RPMI8226 (cell line): ENCODE data around the gene SAPCD1.

Experiments used
- DNase-seq: peaks from one replicate; pipeline ENCODE4 v3.0.0-alpha.2; 2015

SAPCD1 gene

GRCh38 chr6:31762356-31762755 lies at the start of gene SAPCD1:
Gene SAPCD1 (plus strand): TSS chr6:31762656. CDS start chr6:31763055, 399 bp downstream.
- no peak for DNase-seq

DNA sequence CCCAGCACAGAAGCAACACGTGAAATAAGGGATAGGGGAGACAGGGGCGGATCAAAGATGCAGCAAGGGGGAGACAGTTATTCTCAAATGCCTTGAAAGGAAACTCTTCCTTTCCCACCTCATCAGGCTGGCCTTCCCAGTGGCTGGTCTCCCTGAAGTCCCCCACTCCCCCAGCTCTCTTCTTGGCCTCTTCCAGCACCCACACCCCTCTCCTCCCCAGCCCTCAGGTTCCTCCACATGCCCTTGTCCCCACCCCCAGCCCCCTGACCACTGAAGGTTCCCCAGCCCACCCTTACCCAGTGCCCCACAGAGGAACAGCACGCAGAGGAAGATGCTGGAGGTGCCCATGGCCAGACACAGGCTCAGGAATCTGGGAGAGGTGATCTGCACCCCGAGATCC lies 49.0 kb upstream of the SAPCD1 start:
- no peak for DNase-seq

DNA sequence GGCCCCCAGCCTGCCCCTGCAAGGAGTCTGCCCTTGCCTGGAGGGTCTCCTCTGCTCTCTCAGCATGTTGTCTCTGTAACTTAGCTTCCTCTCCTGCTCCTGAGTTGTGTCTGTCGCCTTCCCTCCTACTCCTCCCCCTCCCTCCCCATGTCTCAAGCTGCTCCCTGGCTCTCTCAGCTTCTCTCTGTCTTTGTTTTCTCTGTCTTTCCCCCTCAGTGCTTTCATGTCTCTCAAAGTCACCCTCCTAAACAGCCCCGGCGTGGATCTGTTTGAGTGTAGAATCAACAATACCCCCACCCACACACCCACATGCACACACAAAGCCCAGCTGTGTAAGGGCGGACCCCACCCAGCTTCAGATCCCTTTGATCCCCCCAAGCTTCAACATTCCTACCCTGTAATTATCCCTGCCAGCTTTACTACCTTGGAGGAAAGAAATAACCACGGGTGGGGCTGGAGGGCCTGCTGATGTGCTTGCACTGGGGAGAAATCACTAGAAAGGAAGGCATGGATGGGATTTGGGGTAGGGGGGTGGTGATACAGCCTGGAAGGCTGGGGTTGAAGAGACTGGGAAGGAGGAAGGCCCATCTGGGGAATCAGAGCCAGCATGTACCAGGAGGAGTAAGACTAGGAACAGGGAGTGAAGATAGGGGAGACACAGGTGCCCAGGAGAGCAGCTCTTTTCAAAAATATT lies 48.3 kb upstream of the SAPCD1 start:
- DNase-seq = no peak

DNA sequence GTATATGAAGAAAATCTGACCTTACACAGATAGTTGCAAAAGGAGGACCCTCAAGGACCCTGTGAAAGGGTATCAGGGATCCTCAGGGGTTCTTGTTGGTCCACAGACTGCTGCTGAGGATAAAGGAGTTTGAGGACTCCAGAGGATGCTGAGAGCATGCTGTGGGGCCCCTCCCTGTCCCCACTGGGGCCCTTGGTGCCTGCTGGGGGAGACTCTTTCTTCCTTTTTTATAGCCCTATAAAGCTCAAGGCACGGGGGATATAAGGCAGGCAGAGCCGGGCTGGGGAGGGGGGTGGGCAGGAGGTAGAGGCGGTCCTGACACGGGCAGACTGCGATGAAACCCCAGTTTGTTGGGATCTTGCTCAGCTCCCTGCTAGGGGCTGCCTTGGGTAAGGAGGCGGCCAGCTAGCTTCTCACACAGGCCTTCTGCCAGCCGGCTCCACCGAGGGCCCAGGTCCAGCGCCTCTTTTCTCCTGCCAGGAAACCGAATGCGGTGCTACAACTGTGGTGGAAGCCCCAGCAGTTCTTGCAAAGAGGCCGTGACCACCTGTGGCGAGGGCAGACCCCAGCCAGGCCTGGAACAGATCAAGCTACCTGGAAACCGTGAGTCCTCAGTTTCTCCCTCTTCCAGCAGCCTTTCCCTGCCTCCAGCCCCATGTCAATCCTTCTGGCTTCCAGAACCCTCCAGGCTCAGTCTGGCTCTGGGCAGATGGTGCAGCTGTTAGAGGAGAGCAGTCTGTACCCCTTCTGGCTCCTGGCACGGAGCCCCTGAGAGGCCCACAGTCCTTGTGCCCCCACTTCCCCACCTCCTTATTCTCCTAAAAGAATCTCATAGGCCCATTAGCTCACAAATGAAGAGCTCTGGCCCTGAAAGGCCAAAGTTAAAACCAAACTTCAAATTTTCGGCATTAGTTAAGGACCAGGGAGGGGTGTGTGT lies 47.2 kb upstream of the SAPCD1 start, which contains the start of gene LY6G6D:
Gene LY6G6D (plus strand): TSS at position 327 of the 937 bp plus-strand sequence. CDS start 8 bp downstream, at position 335.
- no peak for DNase-seq

GRCh38 chr6:31717499-31718222 lies 44.8 kb upstream of the SAPCD1 start:
- DNase-seq = no peak

DNA sequence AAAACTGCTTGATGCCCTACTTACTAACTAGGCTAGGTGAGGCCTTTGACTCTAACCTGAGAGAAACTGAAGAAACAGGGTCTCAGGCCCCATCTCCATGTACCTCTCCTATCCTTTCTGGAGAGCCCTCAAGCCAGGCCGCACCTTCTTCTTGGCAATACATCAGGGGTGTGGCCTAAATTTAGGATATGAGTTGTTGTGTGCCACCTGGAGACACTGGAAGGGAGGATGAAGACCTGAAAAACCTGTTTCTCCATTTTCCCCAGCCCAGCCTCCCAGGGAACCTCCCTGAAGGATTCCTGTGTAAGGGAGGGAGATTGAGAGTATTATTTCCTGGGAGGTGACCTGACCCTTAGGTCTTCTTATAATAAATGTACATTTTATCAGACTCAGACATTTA lies 44.2 kb upstream of the SAPCD1 start:
- no peak for DNase-seq

DNA sequence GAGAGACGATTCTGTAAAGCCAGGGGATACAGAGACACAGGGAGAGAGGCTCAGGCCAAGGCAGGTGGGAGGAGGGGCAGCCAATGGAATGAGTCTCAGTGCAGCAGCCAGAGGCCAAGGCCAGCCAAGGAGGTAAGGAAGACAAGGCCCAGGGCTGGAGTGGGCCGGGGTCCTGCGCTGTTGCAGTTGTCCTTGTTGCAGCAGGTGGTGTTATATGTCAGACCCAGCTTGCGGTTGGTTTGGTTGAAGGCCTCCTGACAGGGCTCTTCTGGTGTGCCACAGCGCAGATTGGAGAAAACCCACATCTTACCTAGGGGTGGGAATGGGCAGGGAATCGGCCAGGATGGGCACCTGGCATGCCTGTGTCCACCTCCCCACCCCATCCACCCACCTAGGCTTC lies 43.5 kb upstream of the SAPCD1 start:
- DNase-seq = no peak

DNA sequence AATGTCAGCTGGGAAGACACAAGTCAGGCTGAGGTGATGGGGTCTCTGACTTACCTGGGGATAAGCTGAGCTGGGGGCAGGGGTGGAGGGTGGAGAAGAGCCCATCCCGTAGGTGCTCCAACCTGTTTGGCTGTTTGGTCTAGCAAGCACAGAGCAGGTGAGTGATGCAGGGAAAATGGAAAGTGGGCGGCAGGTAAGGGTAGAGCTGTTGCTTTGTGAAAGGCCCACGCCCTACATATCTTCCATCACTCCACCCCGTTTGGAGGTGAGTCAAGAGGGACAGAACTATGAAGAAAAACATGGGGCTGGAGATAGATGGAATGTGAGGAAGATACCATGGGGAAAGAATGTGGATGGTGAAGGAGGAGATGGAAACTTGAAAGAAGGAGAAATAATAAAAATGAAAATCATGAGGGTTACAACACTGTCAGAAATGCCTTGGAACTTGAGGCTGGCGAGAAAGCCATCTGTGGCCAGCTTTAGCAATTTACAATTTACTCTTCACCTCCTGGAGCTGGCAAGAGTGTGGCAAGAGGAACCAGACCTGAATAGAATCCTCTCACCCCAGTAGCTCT lies 42.2 kb upstream of the SAPCD1 start:
- no peak for DNase-seq

- no peak for DNase-seq
These were observed 41.0 kb upstream of the SAPCD1 start, which contains the start of gene LY6G6C for GRCh38 chr6:31721351-31722020. Gene LY6G6C (minus strand): TSS chr6:31721746. CDS start chr6:31721679, 67 bp downstream.

- DNase-seq = no peak
These were observed 40.3 kb upstream of the SAPCD1 start for GRCh38 chr6:31722173-31722572.

DNA sequence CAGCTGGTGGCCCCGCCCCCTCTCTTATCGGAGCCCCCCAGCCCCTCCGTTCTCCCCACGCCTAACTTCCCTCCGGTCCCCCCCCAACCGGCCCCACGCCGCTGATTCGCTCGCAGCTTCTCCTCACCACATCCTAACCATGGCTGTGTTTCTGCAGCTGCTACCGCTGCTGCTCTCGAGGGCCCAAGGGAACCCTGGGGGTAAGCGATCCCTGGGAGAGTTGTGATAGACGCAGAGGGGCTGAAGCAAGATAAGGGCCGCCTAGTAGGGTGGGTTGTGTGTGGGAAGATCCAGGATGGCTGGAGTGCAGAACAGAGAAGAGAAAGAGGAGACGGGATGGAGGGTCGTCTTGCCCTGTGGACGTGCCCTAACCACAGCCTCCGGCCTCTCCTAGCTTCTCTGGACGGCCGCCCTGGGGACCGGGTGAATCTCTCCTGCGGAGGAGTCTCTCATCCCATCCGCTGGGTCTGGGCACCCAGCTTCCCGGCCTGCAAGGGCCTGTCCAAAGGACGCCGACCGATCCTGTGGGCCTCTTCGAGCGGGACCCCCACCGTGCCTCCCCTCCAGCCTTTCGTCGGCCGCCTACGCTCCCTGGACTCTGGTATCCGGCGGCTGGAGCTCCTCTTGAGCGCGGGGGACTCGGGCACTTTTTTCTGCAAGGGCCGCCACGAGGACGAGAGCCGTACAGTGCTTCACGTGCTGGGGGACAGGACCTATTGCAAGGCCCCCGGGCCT lies 39.0 kb upstream of the SAPCD1 start, which contains the start of gene MPIG6B:
Gene MPIG6B (plus strand): TSS at position 129 of the 735 bp plus-strand sequence. CDS start 11 bp downstream, at position 140.
- DNase-seq = no peak

GRCh38 chr6:31723980-31724691 lies 38.3 kb upstream of the SAPCD1 start:
- DNase-seq = no peak

- DNase-seq = no peak
These were observed 36.7 kb upstream of the SAPCD1 start for GRCh38 chr6:31725502-31726350.

GRCh38 chr6:31727034-31727716 lies 35.3 kb upstream of the SAPCD1 start:
- DNase-seq = peak; percentile 91

DNA sequence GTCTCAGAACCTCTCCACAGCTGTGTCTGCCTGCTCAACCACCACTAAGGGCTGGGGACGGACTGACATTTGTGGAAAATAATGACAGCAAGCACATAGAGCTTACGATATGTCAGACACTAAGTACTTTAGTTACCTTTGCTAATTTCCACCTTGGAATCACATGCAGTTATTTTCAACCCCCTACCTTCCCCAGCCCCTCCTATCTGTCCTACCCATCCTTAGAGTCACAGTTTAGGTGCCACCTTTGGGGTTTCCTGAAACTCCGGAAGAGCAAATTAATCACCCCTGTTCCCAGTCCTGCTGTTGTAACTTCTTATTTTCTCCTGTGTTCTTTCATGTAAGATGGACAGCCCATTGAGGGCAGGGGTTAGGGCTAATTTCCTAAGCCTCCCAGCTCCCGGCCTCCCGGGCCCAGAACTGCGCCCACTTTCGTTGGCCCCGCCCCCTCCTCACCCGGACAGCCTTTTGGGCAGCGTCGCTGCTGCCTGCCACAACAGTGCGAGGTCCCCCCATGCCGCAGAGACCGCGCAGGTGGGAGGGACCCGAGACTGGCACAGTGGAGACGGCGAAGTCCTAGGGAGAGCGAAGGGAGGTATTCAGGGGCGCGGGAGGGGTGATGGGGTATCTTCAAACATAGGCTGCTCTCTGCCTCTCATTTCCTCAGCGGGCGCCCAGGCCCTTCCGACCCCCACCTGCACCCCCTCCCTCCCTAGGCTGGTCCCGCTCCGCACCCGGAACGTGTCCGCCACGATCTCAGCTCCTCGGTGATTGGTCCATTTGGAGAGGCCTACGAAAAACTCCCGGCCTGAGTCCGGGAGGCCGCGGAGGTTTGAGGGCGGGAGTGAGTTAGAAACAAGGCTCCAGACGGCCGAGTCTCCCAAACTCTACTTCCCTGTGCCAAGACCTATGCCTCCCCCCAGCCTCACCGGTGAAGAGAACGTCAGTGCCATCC lies 34.5 kb upstream of the SAPCD1 start:
- no peak for DNase-seq

DNA sequence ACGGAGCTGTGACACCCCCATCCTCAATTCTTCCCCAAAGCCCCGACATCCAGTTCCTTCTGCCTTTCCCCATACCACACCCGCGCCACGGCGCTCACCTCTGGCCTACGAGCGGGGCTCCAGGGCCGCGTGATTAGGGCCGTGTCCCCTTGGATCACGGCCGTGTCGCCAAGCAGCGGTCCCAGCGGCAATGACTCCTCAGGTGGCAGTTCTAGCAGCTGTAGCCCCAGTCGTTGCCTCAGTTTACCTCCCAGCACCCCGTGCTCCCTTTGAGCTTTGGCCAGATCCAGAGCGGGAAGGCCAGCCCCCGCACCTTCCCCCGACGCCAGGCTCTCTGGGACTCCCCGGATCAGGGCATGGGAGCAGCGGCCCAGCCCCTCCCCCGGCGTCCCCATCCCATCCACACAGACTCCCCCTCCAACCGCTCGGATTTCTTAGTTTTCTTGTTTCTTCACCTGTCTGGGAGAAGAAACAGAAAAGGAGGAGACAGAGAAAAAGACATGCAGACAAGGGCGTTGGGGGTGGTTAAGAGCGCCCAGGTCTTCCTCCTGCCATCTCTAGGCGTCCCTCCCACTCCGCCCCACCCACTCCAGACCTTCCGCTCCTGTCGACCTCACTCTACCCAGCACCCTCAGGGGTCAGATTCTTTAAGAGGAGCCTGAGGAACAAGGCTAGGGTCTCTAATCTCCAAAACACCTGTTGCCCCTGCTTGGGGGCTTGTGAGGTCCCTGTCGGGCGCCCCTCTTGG lies 33.5 kb upstream of the SAPCD1 start, which contains the start of gene DDAH2:
Gene DDAH2 (minus strand): TSS at position 533 of the 748 bp plus-strand sequence. CDS start 138 bp downstream, at position 395.
- no peak for DNase-seq

- DNase-seq = peak; percentile 81
These were observed 32.9 kb upstream of the SAPCD1 start for GRCh38 chr6:31729515-31729978.
